KMS-11 (cell line): Measurements from ENCODE around the gene MYBPC3.

Source experiments
- H2AFZ ChIP-seq: fragments of 200-600 bp; sonication (generic); 2 replicates; pipeline ENCODE4 v1.6.1; 2016; ENCODE audit warnings: antibody characterized with exemption, mixed run types, low read depth
- H3K27ac ChIP-seq: fragments of 200-600 bp; sonication (generic); 2 replicates; pipeline ENCODE4 v1.6.1; 2016; ENCODE audit warnings: mild to moderate bottlenecking, mixed run types
- H3K27me3 ChIP-seq: fragments of 200-600 bp; sonication (generic); 2 replicates; pipeline ENCODE4 v1.6.1; 2017; ENCODE audit warnings: mild to moderate bottlenecking, low read depth, mixed run types, moderate library complexity; ENCODE audit not compliant: insufficient read depth
- H3K36me3 ChIP-seq: fragments of 200-600 bp; sonication (generic); 2 replicates; pipeline ENCODE4 v1.6.1; 2017; ENCODE audit warnings: mild to moderate bottlenecking, mixed run types; ENCODE audit not compliant: insufficient read depth
- H3K4me1 ChIP-seq: fragments of 200-600 bp; sonication (generic); 2 replicates; pipeline ENCODE4 v1.6.1; 2016; ENCODE audit warnings: mild to moderate bottlenecking, low read depth, mixed run types; ENCODE audit not compliant: poor library complexity, severe bottlenecking
- H3K4me2 ChIP-seq: fragments of 200-600 bp; sonication (generic); 2 replicates; pipeline ENCODE4 v1.7.0; 2016; ENCODE audit warnings: mild to moderate bottlenecking, mixed run types
- H3K4me3 ChIP-seq: fragments of 200-600 bp; sonication (generic); IDR thresholded peaks from 2 replicates; pipeline ENCODE4 v1.6.1; 2017; ENCODE audit warnings: low read depth, low read length, mixed read lengths; ENCODE audit not compliant: insufficient read depth
- H3K79me2 ChIP-seq: fragments of 200-600 bp; sonication (generic); 2 replicates; pipeline ENCODE4 v1.6.1; 2016; ENCODE audit warnings: low read depth, mixed run types; ENCODE audit not compliant: insufficient read depth
- H3K9ac ChIP-seq: fragments of 200-600 bp; sonication (generic); 2 replicates; pipeline ENCODE4 v1.6.1; 2016; ENCODE audit warnings: mild to moderate bottlenecking, mixed run types
- H4K20me1 ChIP-seq: fragments of 200-600 bp; sonication (generic); 2 replicates; pipeline ENCODE4 v1.6.1; 2016; ENCODE audit warnings: mild to moderate bottlenecking, mixed run types; ENCODE audit not compliant: insufficient read depth
- CTCF ChIP-seq: fragments of 200-600 bp; sonication (generic); conservative IDR thresholded peaks from 2 replicates; pipeline ENCODE4 v1.6.1; 2017; ENCODE audit warnings: low read depth, mild to moderate bottlenecking, antibody characterized with exemption, low read length, moderate library complexity, mixed read lengths

The MYBPC3 gene

GRCh38 chr11:47391077-47391583, 38.6 kb upstream of the MYBPC3 start:
- H3K36me3 ChIP-seq: no peaks in the 10 kb centered on the region
- H3K9ac ChIP-seq: no peak overlapping the region
- H3K4me3 ChIP-seq: no peak overlapping the region
- H3K4me1 ChIP-seq: peaks cover 21% of the 10 kb centered on the region
- H3K27me3 ChIP-seq: no peaks in the 10 kb centered on the region
- no peaks in the 10 kb centered on the region for H4K20me1 ChIP-seq
- no peak overlapping the region for H3K4me2 ChIP-seq
- H3K27ac ChIP-seq: no peak overlapping the region
- no peak overlapping the region for H2AFZ ChIP-seq
- no peak for TF ChIP-seq CTCF
- no peaks in the 10 kb centered on the region for H3K79me2 ChIP-seq

- Histone ChIP-seq H3K4me2 (no peak overlapping the region), H4K20me1 (no peaks in the 10 kb centered on the region), H3K9ac (no peak overlapping the region), H3K27me3 (no peaks in the 10 kb centered on the region), H3K36me3 (no peaks in the 10 kb centered on the region), H3K4me1 (peaks cover 21% of the 10 kb centered on the region), H3K4me3 (no peak overlapping the region), H3K27ac (no peak overlapping the region), H2AFZ (no peak overlapping the region), H3K79me2 (no peaks in the 10 kb centered on the region)
- no peak for TF ChIP-seq CTCF
Measured at GRCh38 chr11:47390422-47390760, 37.9 kb upstream of the MYBPC3 start.

GRCh38 chr11:47389577-47390421, 37.3 kb upstream of the MYBPC3 start:
- Histone ChIP-seq H3K9ac (no peak overlapping the region), H3K4me1 (peaks cover 21% of the 10 kb centered on the region), H3K27ac (no peak overlapping the region), H2AFZ (no peak overlapping the region), H3K79me2 (no peaks in the 10 kb centered on the region), H3K4me3 (no peak overlapping the region), H3K36me3 (no peaks in the 10 kb centered on the region), H3K4me2 (no peak overlapping the region), H3K27me3 (no peaks in the 10 kb centered on the region), H4K20me1 (no peaks in the 10 kb centered on the region)
- no peak for TF ChIP-seq CTCF

GRCh38 chr11:47388697-47389576, 36.4 kb upstream of the MYBPC3 start:
- no peak for TF ChIP-seq CTCF
- Histone ChIP-seq H3K79me2 (no peaks in the 10 kb centered on the region), H3K4me2 (no peak overlapping the region), H3K9ac (no peak overlapping the region), H3K4me3 (no peak overlapping the region), H3K36me3 (no peaks in the 10 kb centered on the region), H4K20me1 (no peaks in the 10 kb centered on the region), H3K27ac (no peak overlapping the region), H2AFZ (no peak overlapping the region), H3K4me1 (peaks cover 17% of the 10 kb centered on the region), H3K27me3 (no peaks in the 10 kb centered on the region)
